Activated CD4-positive, alpha-beta T cell treated with anti-CD3 and anti-CD28 coated beads for 24 hours (primary cell): ENCODE measurements around the gene HAGH.
"Not testable (repeated sequence)": the region's sequence is repeated elsewhere in the genome, so short reads cannot be mapped to it uniquely, and the experiment has no call there.

Source experiments
- DNase-seq, 2 donors: peaks; one replicate each; pipeline ENCODE4 v3.0.0-alpha.2; 2020; ENCODE audit warnings: low read depth in 2 of 2

Gene HAGH

GRCh38 chr16:1826691-1827573 is at the start of gene HAGH, which contains the start of gene FAHD1:
HAGH (minus strand) TSS chr16:1826825; CDS start chr16:1826787, 38 bp downstream.
FAHD1 (plus strand) TSS chr16:1827206; CDS start chr16:1827239, 33 bp downstream.
- peak; percentile 79 to 84 for DNase-seq

DNA sequence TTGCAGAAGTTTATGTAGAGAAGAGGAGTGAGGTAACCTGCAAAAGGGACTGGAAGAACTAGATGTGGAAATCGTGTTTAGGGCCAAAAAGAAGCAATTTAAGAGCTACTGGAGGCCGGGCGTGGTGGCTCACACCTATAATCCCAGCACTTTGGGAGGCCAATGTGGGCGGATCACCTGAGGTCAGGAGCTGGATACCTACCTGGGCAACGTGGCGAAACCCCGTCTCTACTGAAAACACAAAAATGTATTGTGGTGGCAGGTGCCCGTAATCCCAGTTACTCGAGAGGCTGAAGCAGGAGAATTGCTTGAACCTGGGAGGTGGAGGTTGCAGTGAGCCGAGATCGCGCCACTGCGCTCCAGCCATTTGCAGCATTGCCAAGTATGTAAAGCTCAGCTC is 49.4 kb upstream of the HAGH start:
- not testable (repeated sequence) for DNase-seq

- no peak for DNase-seq
Measured at GRCh38 chr16:1874854-1875253, 48.2 kb upstream of the HAGH start.

GRCh38 chr16:1871974-1872635 is 45.5 kb upstream of the HAGH start, which contains the start of gene MEIOB:
MEIOB (minus strand) TSS chr16:1872164; CDS start chr16:1868175, 3,989 bp downstream.
- peak; percentile 11 to 30 for DNase-seq

GRCh38 chr16:1870365-1871082 is 43.9 kb upstream of the HAGH start:
- no peak for DNase-seq

DNA sequence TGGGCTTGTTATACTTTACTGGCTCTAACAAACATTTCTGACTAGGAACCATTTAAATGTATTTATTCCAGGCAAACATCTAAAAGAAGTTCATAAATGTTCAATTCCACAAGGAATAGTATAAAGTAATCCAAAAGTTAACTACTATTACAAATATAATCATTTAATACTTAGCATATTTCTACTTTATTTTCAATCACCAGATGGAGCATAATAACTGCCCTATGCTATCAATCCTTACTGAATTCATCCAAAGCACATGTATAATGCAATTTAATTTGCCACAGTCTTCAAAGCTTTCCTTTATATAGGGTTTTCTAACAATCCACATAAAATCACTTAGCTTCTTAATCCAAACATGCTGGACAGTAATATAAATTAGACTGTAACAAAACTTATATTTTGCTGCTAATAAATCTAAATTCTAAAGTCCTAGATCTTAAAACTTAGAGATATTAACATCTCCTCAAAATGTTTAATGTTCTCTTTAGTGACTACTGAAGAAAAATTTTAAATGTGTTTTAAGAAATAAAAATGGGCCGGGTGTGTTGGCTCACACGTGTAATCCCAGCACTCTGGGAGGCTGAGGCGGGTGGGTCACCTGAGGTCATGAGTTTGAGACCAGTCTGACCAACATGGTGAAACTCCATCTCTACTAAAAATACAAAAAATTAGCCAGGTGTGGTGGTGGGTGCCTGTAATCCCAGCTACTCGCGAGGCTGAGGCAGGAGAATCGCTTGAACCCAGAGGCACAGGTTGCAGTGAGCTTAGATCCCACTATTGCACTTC is 39.5 kb upstream of the HAGH start:
- DNase-seq = no peak

DNA sequence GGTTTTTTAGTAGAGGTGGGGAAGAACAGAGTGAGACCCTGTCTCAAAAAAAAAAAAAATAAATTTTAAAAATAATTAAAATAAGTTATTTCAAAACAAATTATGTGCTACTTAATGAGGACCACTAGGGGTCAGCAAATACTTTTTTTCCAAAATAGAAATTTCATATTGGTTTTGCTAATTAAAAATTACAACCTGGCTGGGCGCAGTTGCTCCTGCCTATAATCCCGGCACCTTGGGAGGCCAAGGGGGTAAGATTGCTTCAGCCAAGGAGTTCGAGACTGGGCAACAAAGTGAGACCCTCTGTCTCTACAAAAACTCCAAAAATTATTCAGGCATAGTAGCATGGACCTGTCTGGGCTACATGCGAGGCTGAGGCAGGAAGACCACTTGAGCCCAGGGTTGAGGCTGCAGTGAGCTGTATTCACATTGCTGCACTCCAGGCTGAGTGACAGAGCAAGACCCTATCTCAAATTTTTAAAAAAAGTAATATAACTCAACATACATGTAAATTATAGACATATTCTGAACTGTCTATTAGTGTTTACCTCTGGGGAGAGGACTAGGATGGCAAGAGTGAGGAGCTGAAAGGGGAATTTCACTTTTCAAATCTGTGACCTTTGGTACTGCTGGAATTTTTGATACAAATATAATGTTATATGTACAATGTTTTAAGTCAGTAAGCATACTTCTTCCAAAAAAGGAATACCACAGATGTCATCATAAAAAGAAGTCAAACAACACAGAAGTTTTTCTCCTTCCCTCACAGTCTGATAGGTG is 37.2 kb upstream of the HAGH start:
- DNase-seq = no peak

GRCh38 chr16:1862394-1862793 is 35.8 kb upstream of the HAGH start:
- DNase-seq = no peak

DNA sequence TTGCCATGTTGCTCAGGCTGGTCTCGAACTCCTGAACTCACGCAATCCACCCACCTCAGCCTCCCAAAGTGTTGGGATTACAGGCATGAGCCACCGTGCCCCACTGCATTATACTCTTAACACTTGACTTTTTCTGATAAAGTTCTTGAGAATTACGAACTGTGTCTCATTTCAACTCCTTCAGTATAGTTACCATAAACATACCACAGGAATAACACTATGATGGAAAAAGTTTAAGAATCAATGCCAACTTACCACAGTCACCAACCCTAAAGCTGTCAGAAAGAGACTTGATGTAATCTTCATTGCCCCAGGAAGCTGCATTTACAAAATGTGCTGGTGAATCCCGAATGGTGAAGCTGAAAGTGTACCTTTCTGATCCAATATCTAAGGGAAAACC is 35.1 kb upstream of the HAGH start:
- DNase-seq = no peak

DNA sequence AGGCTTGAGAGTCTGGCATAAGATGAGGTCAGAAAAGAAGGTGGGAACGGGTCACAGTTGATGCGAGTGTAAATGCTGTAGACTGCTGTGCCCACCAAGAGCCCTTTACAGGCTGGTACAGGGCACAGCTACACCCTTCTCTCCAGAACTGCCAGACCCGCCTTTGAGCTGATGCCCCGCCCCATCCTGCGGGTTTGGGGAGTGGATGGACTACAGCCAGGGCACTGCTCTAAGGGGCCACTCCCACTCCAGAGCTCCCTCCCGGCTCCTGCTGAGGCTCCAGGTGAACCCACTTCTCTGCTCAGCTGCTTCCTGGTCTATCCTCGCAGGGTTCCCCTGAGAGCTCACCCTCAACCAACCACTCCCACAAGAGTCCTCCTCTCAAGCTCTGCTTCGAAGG is 33.0 kb upstream of the HAGH start:
- no peak for DNase-seq

GRCh38 chr16:1858189-1858865 is 31.7 kb upstream of the HAGH start:
- DNase-seq = no peak

DNA sequence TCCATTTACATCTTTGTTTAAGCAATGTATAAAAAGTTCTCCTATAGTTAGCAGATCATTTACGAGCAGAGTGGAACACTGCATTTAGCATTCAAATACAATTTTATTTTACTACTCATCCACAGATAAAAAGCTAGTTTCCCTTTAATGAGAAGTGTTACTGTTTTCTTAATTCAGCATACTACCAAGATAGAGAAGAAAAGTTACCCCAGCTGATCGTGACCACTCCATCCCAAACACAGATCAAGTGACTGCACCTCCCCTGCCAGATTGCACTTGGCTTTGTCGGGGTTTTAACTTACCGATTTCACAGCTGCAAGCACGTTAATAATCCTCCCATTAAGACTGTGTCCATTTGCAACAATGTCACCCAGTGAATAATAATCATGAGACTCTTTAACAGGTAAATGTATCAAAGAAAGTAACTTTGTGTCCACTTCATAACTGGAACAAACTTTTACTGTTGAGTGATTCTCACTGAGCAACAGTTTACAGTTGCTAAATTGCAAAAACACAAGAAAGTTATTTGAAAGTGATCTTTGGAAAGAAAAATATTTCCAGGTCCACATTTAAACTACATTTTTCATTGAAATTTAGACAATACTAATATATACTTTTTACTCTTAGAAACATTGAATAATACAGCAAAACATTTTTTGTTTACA is 30.9 kb upstream of the HAGH start:
- DNase-seq = no peak

- DNase-seq = no peak
Measured at GRCh38 chr16:1851793-1852192, 25.2 kb upstream of the HAGH start.

DNA sequence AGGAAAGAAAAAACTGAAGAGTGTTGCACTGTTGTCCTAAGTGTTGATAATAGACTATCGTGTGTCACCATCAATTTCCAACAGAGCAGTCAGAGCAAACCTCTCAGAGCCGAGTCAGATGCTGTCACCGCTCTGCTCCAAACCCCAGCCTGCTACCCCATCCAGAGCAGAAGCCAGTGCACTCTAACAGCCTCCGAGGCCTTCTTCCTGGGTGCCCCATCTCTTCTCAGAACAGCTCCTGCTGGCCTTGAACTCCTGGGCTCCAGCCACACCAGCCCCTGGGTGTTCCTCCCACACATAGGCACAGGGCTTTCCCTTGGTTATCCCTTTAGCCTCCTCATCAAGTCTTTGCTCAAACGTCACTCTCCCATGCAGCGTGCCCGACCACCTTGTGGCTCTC is 24.4 kb upstream of the HAGH start:
- no peak for DNase-seq

DNA sequence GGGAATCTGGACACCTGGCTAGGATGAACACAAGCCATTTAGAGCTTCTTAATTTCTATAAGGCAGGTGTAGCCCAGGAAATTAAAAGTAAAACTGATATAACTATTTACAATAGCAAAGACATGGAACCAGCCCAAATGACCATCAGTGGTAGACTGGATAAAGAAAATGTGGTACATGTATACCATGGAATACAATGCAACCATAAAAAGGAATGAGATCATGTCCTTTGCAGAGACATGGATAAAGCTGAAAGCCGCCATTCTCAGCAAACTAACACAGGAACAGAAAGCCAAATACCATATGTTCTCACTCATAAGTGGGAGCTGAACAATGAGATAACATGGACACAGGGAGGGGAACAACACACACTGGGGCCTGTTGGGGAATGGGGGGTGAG is 19.8 kb upstream of the HAGH start:
- no peak for DNase-seq

GRCh38 chr16:1845985-1846384 is 19.4 kb upstream of the HAGH start:
- DNase-seq = no peak

- DNase-seq = no peak
Measured at GRCh38 chr16:1839554-1839953, 12.9 kb upstream of the HAGH start.

GRCh38 chr16:1834096-1834495 is 7.5 kb upstream of the HAGH start:
- DNase-seq = no peak

DNA sequence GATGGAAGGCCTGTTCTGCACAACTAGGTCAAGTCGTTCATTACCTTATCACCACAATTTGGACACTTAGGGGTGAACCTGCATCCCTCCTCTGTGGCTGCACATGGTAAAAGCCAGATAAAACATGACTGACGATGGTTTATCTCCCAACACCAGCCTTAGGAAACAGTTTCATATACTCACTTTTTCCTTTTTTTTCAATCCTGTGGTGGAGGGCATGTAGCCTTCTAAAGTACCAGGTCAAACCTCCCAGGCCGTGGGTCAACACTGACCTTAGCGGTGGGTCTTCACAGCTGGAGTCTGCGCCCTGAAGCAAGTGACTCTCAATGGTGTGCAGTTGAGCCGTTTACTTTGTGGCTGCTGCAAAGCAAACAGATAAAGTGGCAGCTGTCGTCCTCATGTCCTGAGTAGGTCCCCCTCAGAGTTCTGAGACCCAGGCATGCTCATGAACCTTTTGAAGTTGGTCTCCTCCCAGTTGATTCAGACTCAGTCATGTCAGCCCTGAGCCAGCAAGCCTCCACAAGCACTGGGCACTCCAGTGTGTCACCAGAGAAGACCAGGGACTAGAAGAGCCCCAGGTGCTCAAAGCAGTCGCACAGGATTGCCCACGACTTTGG is 6.3 kb upstream of the HAGH start:
- DNase-seq = no peak
